Measurements from ENCODE around the gene HNRNPR. TPM values are rescaled to one million over a fixed set of nuclear protein-coding genes. Genes with fewer than 3 reads are reported as not detected.

Gene HNRNPR
- total RNA-seq, 6 experiments from 2014 or later = 27.5 to 44.2 (median 32.0) TPM

DNA sequence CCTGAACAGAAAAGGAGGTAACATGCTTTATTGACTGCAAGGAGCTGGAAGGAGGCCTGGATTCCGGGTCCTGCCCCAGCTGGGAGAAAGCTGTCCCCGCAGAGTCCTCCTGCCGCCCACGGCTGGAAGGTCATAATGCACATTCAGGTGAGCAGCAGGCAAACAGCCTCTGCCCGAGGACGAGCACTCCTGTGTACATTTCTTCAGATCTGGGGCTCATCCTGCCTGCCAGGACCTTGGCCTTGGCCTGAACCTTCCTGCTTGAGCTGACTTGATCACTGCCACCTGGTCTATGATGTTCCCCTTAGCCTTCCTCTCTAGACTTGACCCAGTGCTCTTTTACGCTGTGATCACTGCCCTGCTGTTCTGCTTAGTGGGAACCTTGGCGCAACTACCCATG, 43.4 kb upstream of the HNRNPR start:
- WGBS (ENCODE audit: insufficient coverage, low coverage, low lambda C conversion rate, missing lambda C conversion rate) = 96% methylated on average over 4 of the region's 8 CpGs
- ATAC-seq (no peak), DNase-seq (no peak)
- H3K27me3 ChIP-seq = no peaks in the 10 kb centered on the region
- H3K9me3 ChIP-seq = no peaks in the 10 kb centered on the region
- intact Hi-C loops (cut with DNase I) = no loop called here
- H3K4me1 ChIP-seq = no peaks in the 10 kb centered on the region
- no peak overlapping the region for H3K27ac ChIP-seq
- TF ChIP-seq, protein P1, sequence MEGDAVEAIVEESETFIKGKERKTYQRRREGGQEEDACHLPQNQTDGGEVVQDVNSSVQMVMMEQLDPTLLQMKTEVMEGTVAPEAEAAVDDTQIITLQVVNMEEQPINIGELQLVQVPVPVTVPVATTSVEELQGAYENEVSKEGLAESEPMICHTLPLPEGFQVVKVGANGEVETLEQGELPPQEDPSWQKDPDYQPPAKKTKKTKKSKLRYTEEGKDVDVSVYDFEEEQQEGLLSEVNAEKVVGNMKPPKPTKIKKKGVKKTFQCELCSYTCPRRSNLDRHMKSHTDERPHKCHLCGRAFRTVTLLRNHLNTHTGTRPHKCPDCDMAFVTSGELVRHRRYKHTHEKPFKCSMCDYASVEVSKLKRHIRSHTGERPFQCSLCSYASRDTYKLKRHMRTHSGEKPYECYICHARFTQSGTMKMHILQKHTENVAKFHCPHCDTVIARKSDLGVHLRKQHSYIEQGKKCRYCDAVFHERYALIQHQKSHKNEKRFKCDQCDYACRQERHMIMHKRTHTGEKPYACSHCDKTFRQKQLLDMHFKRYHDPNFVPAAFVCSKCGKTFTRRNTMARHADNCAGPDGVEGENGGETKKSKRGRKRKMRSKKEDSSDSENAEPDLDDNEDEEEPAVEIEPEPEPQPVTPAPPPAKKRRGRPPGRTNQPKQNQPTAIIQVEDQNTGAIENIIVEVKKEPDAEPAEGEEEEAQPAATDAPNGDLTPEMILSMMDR (IDR thresholded peaks at IDR 0.05) = no peak
- no peak for TF ChIP-seq POLR2A (IDR thresholded peaks at IDR 0.05)
- peaks cover 0 to 18% (median 4%) of the 10 kb centered on the region in 4 donors for H3K36me3 ChIP-seq
- no peak overlapping the region for H3K4me3 ChIP-seq

DNA sequence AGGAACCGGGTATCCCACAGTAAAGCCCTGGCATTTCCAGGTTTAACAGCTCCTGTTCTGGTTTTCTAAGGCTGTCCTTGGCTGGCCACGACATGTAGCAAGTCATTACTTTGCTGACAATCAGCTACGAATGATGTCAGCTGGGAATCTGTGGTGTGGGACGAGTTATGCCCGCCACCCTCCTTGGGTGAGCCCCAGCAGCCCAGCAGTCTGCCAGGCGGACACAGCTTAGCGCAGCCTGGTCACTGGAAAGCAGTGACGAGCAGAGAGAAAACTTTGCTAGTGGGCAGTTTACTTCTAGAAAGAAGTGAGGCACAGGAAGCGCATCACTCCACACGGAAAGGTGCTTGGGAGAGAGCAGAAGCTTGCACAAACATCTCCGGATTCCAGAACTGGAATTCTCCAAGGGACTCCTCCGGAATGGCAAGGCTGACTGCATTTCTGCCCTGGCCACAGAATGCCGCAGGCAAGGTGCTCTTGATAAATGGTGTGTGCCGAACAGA, 41.1 kb upstream of the HNRNPR start:
- no peak for DNase-seq
- Histone ChIP-seq H3K36me3 (peaks cover 0 to 27% (median 6%) of the 10 kb centered on the region in 4 donors), H3K27ac (no peak overlapping the region), H3K4me1 (no peaks in the 10 kb centered on the region), H3K9me3 (no peaks in the 10 kb centered on the region), H3K4me3 (no peak overlapping the region), H3K27me3 (no peaks in the 10 kb centered on the region)
- 85% methylated on average over 8 of the region's 14 CpGs for WGBS (ENCODE audit: insufficient coverage, low coverage, low lambda C conversion rate, missing lambda C conversion rate)
- ATAC-seq = peak in 1 of 4 donors; percentile 8
- TF ChIP-seq POLR2A (IDR thresholded peaks at IDR 0.05) = no peak
- TF ChIP-seq, protein P1 (IDR thresholded peaks at IDR 0.05) = no peak
- intact Hi-C loops (cut with DNase I) = no loop called here

DNA sequence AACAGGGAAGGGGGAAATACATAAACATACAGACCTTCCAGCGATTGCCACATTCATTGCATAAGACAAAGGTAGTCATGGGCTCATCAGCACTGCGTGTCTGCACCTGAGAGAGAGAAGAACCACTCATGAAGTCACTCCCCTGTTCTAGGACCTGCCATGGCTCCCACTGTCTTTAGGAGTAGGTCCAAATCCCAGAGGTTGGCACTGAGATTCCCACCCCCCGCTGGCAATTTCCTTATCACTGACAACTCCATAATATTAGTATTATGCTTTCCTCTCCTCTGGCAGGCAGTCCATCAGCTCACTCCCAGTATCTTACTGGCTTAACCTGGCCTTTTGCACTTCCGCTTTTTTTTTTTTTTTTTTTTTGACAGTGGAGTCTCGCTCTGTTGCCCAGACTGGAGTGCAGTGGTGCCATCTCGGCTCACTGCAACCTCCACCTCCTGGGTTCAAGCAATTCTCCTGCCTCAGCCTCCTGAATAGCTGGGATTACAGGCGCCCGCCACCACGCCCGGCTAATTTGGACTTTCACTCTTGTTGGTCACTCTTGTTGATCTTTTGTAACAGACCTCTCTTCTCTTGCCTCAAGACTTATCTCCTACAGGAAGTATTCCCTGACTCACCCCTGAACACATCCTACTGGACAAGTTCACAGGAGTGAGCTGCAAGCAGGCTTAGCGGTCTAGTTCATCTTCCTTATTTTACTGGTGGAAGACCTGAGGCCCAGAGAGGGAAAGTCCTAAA, 40.4 kb upstream of the HNRNPR start:
- no peaks in the 10 kb centered on the region for H3K9me3 ChIP-seq
- peaks cover 0 to 27% (median 6%) of the 10 kb centered on the region in 4 donors for H3K36me3 ChIP-seq
- no peaks in the 10 kb centered on the region for H3K4me1 ChIP-seq
- ATAC-seq = peak; percentile 24 to 74 (median 48)
- intact Hi-C loops (cut with DNase I) = no loop called here
- WGBS (ENCODE audit: insufficient coverage, low coverage, low lambda C conversion rate, missing lambda C conversion rate) = 53% methylated on average over 9 of the region's 11 CpGs
- DNase-seq = no peak
- no peak for TF ChIP-seq POLR2A (IDR thresholded peaks at IDR 0.05)
- TF ChIP-seq, protein P1 (IDR thresholded peaks at IDR 0.05) = no peak
- H3K4me3 ChIP-seq = no peak overlapping the region
- no peaks in the 10 kb centered on the region for H3K27me3 ChIP-seq
- no peak overlapping the region for H3K27ac ChIP-seq

DNA sequence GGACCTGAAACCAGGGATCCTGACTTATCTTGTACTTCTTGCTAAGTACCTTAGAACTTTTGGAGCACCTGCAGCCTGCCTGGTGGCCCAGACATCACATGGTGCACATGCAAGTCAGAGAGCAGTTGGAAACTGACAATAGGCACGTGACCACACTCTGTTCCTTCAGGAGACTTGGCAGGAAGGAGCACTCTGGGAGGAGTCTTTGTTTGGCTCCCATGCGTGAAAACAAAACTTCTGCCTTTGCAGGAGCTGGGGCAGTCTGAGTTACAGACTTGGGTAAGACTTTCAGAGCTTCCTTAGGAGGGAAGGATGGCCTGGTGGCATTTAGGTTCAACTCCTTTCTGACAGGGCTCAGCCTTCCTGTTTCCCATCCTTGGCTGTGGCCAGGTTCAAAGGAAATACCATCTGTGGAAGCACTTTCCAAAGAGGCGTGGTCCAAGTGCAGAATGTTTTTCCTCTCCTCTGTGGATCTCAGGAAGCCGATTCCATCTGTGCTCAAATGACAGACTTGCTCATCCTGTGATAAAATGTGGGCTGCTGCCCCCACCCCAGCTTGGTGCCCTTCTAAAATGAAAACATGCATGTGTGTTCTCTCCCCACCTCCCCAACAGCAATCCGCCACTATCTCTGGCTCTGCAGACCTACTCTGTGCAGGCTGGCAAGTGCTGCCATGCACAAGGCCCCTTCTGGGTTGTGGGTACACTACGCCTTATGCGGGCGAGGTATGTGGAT, 39.7 kb upstream of the HNRNPR start:
- 40% methylated on average over 3 of the region's 8 CpGs for WGBS (ENCODE audit: insufficient coverage, low coverage, low lambda C conversion rate, missing lambda C conversion rate)
- DNase-seq (no peak), ATAC-seq (peak; percentile 23 to 50 (median 31))
- intact Hi-C loops (cut with DNase I) = no loop called here
- H3K27me3 ChIP-seq = no peaks in the 10 kb centered on the region
- no peak overlapping the region for H3K4me3 ChIP-seq
- peaks cover 0 to 27% (median 6%) of the 10 kb centered on the region in 4 donors for H3K36me3 ChIP-seq
- no peaks in the 10 kb centered on the region for H3K9me3 ChIP-seq
- H3K27ac ChIP-seq = no peak overlapping the region
- no peak for TF ChIP-seq POLR2A (IDR thresholded peaks at IDR 0.05)
- TF ChIP-seq, protein P1 (IDR thresholded peaks at IDR 0.05) = no peak
- no peaks in the 10 kb centered on the region for H3K4me1 ChIP-seq
